Glutamatergic neuron (in vitro differentiated cells): Measurements from ENCODE around the gene CHMP3. TPM values are rescaled to one million over a fixed set of nuclear protein-coding genes. Genes with fewer than 3 reads are reported as not detected.

ENCODE experiments used
- DNase-seq: peaks from one replicate; pipeline ENCODE4 v3.0.0; 2022
- H3K27ac Mint-ChIP-seq: one replicate; pipeline ENCODE4 v1.8.0; 2020; ENCODE audit warnings: mild to moderate bottlenecking, mixed read lengths, inconsistent platforms; ENCODE audit not compliant: unreplicated experiment
- H3K27me3 Mint-ChIP-seq: one replicate; pipeline ENCODE4 v1.8.0; 2020; ENCODE audit warnings: mild to moderate bottlenecking, moderate library complexity, mixed read lengths, inconsistent platforms; ENCODE audit not compliant: unreplicated experiment
- H3K36me3 Mint-ChIP-seq: one replicate; pipeline ENCODE4 v1.8.0; 2020; ENCODE audit warnings: mild to moderate bottlenecking, mixed read lengths, inconsistent platforms; ENCODE audit not compliant: unreplicated experiment
- H3K4me1 Mint-ChIP-seq: one replicate; pipeline ENCODE4 v1.8.0; 2020; ENCODE audit warnings: mild to moderate bottlenecking, low read depth, mixed read lengths, inconsistent platforms; ENCODE audit not compliant: unreplicated experiment
- H3K4me3 Mint-ChIP-seq: one replicate; pipeline ENCODE4 v1.8.0; 2020; ENCODE audit warnings: mild to moderate bottlenecking, mixed read lengths, inconsistent platforms; ENCODE audit not compliant: unreplicated experiment
- H3K9me3 Mint-ChIP-seq: one replicate; pipeline ENCODE4 v1.8.0; 2020; ENCODE audit warnings: mild to moderate bottlenecking, moderate library complexity, mixed read lengths, inconsistent platforms; ENCODE audit not compliant: unreplicated experiment
- total RNA-seq: library from RNA; stranded (reverse); fragmentation: NEBNext Ultra II Directional; extraction: Animal tissue kit (Norgen Biotek cat#: 25700); gene quantifications from one replicate; pipeline ENCODE4 v1.2.1, GENCODE V29; 2021; ENCODE audit not compliant: unreplicated experiment
- TF ChIP-seq, protein P1 (sequence below): fragments of 200-600 bp; sonication (generic); IDR thresholded peaks from one replicate; pipeline ENCODE4 v1.5.0; 2021; ENCODE audit not compliant: partially characterized antibody, unreplicated experiment

CHMP3 gene
- total RNA-seq, 1 donor from 2014 or later = 68.4 TPM

DNA sequence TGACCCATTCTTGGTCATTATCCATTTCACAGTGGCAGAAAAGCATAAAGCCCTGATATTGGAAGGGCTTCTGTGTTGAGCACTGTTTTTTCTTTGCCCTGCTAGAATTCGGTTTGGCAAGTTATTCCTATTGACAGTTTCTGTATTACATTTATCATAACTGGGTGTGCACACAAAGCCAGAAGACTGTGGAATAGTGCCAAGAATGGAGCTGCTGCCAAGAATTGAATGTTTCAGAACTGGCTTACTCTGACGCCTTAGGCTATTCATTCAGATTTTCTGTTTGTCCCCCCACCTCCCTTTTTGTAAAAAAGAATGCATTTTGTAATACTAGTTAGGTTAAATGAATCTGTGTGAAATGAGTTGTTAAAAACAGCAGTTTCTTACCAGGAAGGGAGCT is 109.4 kb downstream of the CHMP3 start:
- peaks cover 11% of the 10 kb centered on the region for H3K36me3 Mint-ChIP-seq

More for the DNA sequence above, 109.4 kb downstream of the CHMP3 start:
- TF ChIP-seq, protein P1, sequence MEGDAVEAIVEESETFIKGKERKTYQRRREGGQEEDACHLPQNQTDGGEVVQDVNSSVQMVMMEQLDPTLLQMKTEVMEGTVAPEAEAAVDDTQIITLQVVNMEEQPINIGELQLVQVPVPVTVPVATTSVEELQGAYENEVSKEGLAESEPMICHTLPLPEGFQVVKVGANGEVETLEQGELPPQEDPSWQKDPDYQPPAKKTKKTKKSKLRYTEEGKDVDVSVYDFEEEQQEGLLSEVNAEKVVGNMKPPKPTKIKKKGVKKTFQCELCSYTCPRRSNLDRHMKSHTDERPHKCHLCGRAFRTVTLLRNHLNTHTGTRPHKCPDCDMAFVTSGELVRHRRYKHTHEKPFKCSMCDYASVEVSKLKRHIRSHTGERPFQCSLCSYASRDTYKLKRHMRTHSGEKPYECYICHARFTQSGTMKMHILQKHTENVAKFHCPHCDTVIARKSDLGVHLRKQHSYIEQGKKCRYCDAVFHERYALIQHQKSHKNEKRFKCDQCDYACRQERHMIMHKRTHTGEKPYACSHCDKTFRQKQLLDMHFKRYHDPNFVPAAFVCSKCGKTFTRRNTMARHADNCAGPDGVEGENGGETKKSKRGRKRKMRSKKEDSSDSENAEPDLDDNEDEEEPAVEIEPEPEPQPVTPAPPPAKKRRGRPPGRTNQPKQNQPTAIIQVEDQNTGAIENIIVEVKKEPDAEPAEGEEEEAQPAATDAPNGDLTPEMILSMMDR = no peak
- H3K4me1 Mint-ChIP-seq = no peaks in the 10 kb centered on the region
- H3K9me3 Mint-ChIP-seq = no peaks in the 10 kb centered on the region
- H3K27ac Mint-ChIP-seq = no peak overlapping the region
- no peak overlapping the region for H3K4me3 Mint-ChIP-seq
- no peak for DNase-seq
- H3K27me3 Mint-ChIP-seq = no peaks in the 10 kb centered on the region

Other genes with a start within 250 kb of the CHMP3 start
- gene REEP1, start 225.8 kb downstream of the CHMP3 start, total RNA-seq = 167 TPM
- gene KDM3A, start 122.1 kb downstream of the CHMP3 start, total RNA-seq = 80.3 TPM
- gene RNF103, start 60.4 kb upstream of the CHMP3 start, total RNA-seq = 25.2 TPM
- 38.8 TPM for gene RMND5A, start 156.8 kb upstream of the CHMP3 start, total RNA-seq
- 0.59 TPM for gene CD8A, start 227.5 kb upstream of the CHMP3 start, total RNA-seq